GM19438 (cell line): ENCODE data around the gene ZNF285.
"Not testable (repeated sequence)": the region's sequence is repeated elsewhere in the genome, so short reads cannot be mapped to it uniquely, and the experiment has no call there.

ENCODE experiments used
- ATAC-seq: cut with Tn5 transposase; IDR thresholded peaks from one replicate; pipeline ENCODE4 v1.9.1; 2021; ENCODE audit warnings: low read depth; ENCODE audit not compliant: unreplicated experiment

The ZNF285 gene

GRCh38 chr19:44401139-44402115 lies at the start of gene ZNF285:
ZNF285 (minus strand) TSS chr19:44401608; CDS start chr19:44397213, 4,395 bp downstream.
- no peak for ATAC-seq

- ATAC-seq = no peak
These were observed 46.7 kb upstream of the ZNF285 start, which contains the start of gene ZNF229 for GRCh38 chr19:44447916-44448674. ZNF229 (minus strand) TSS chr19:44448472; CDS start chr19:44442847, 5,625 bp downstream.

GRCh38 chr19:44438441-44438840 lies 37.0 kb upstream of the ZNF285 start:
- ATAC-seq = no peak

GRCh38 chr19:44435441-44435840 lies 34.0 kb upstream of the ZNF285 start:
- no peak for ATAC-seq

GRCh38 chr19:44430956-44431355 lies 29.5 kb upstream of the ZNF285 start:
- no peak for ATAC-seq

- ATAC-seq = not testable (repeated sequence)
These were observed 14.1 kb upstream of the ZNF285 start for GRCh38 chr19:44415553-44415952.

- ATAC-seq = not testable (repeated sequence)
These were observed 12.1 kb downstream of the ZNF285 start for GRCh38 chr19:44389268-44389667.

GRCh38 chr19:44374789-44375188 lies 26.6 kb downstream of the ZNF285 start:
- no peak for ATAC-seq

- ATAC-seq = no peak
These were observed 29.5 kb downstream of the ZNF285 start for GRCh38 chr19:44371815-44372480.

- ATAC-seq = no peak
These were observed 34.4 kb downstream of the ZNF285 start for GRCh38 chr19:44367024-44367423.

- ATAC-seq = no peak
These were observed 44.9 kb downstream of the ZNF285 start, which contains the start of gene ZNF112 for GRCh38 chr19:44356383-44357111. ZNF112 (minus strand) TSS chr19:44356680; CDS start chr19:44340539, 16,141 bp downstream.

- no peak for ATAC-seq
These were observed 54.9 kb downstream of the ZNF285 start for GRCh38 chr19:44346556-44346955.

- ATAC-seq = no peak
These were observed 55.4 kb downstream of the ZNF285 start for GRCh38 chr19:44345959-44346358.

GRCh38 chr19:44344255-44344654 lies 57.2 kb downstream of the ZNF285 start:
- no peak for ATAC-seq

GRCh38 chr19:44341794-44342193 lies 59.6 kb downstream of the ZNF285 start:
- ATAC-seq = no peak

GRCh38 chr19:44334639-44335038 lies 66.8 kb downstream of the ZNF285 start:
- ATAC-seq = not testable (repeated sequence)
